Measurements from ENCODE around the gene STAT4. TPM values are rescaled to one million over a fixed set of nuclear protein-coding genes. Genes with fewer than 3 reads are reported as not detected.

The STAT4 gene
- polyA plus RNA-seq, 1 donor (not counting 4 experiments of a cell fraction or from before 2014, with no cell fraction given), result 2.0 TPM

- Histone ChIP-seq H2AFZ (ENCODE audit: control insufficient read depth, low read length) (no peak overlapping the region), H3K9me3 (ENCODE audit: control insufficient read depth, low read depth, low read length) (no peaks in the 10 kb centered on the region), H3K79me2 (ENCODE audit: control insufficient read depth, insufficient read depth, low read length) (no peaks in the 10 kb centered on the region), H3K27ac (ENCODE audit: control insufficient read depth, insufficient read depth, low read length) (no peak overlapping the region), H3K9me1 (ENCODE audit: control insufficient read depth, extremely low read depth, insufficient read depth, low read length) (no peaks in the 10 kb centered on the region), H3K27me3 (ENCODE audit: control insufficient read depth, extremely low read depth, insufficient read depth, low read length) (no peaks in the 10 kb centered on the region), H3K9ac (ENCODE audit: control insufficient read depth, extremely low read depth, insufficient read depth, low read length) (no peak overlapping the region), H3K4me1 (ENCODE audit: control insufficient read depth, extremely low read depth, insufficient read depth, low read length) (no peaks in the 10 kb centered on the region), H3K36me3 (ENCODE audit: control insufficient read depth in 2 of 2, extremely low read depth in 1 of 2, insufficient read depth in 2 of 2, low read length in 2 of 2) (no peaks in the 10 kb centered on the region), H3K4me2 (ENCODE audit: control insufficient read depth, extremely low read depth, insufficient read depth, low read depth, low read length) (no peak overlapping the region), H4K20me1 (ENCODE audit: control insufficient read depth, extremely low read depth, insufficient read depth, low read length) (no peaks in the 10 kb centered on the region), H3K4me3 (ENCODE audit: control insufficient read depth in 2 of 3, extremely low read depth in 1 of 3, insufficient read depth in 2 of 3, low read depth in 1 of 3, low read length in 3 of 3) (no peak overlapping the region)
- TF ChIP-seq CTCF (optimal IDR thresholded peaks at IDR 0.05 in 1 of 3, IDR thresholded peaks at IDR 0.05 in 1 of 3, conservative IDR thresholded peaks at IDR 0.05 in 1 of 3; ENCODE audit: extremely low read depth in 1 of 3, insufficient read depth in 2 of 3, low read length in 3 of 3) (no peak), EZH2 (IDR thresholded peaks at IDR 0.05; ENCODE audit: low read length) (no peak)
- DNase-seq (ENCODE audit: low read depth, low spot score), result no peak
- dilution Hi-C loops (cut with MboI; ENCODE audit: extremely low pct_ligation_motif_present, low sequenced_read_pairs), result no loop called here
- FAIRE-seq, result no peak
These were observed 80.5 kb downstream of the STAT4 start for GRCh38 chr2:191070276-191070675.

GRCh38 chr2:191069606-191070005, 81.2 kb downstream of the STAT4 start:
- Histone ChIP-seq H3K4me2 (ENCODE audit: control insufficient read depth, extremely low read depth, insufficient read depth, low read depth, low read length) (no peak overlapping the region), H3K4me1 (ENCODE audit: control insufficient read depth, extremely low read depth, insufficient read depth, low read length) (no peaks in the 10 kb centered on the region), H2AFZ (ENCODE audit: control insufficient read depth, low read length) (no peak overlapping the region), H3K9ac (ENCODE audit: control insufficient read depth, extremely low read depth, insufficient read depth, low read length) (no peak overlapping the region), H3K9me3 (ENCODE audit: control insufficient read depth, low read depth, low read length) (no peaks in the 10 kb centered on the region), H3K4me3 (ENCODE audit: control insufficient read depth in 2 of 3, extremely low read depth in 1 of 3, insufficient read depth in 2 of 3, low read depth in 1 of 3, low read length in 3 of 3) (no peak overlapping the region), H3K27me3 (ENCODE audit: control insufficient read depth, extremely low read depth, insufficient read depth, low read length) (no peaks in the 10 kb centered on the region), H3K9me1 (ENCODE audit: control insufficient read depth, extremely low read depth, insufficient read depth, low read length) (no peaks in the 10 kb centered on the region), H4K20me1 (ENCODE audit: control insufficient read depth, extremely low read depth, insufficient read depth, low read length) (no peaks in the 10 kb centered on the region), H3K36me3 (ENCODE audit: control insufficient read depth in 2 of 2, extremely low read depth in 1 of 2, insufficient read depth in 2 of 2, low read length in 2 of 2) (no peaks in the 10 kb centered on the region), H3K27ac (ENCODE audit: control insufficient read depth, insufficient read depth, low read length) (no peak overlapping the region), H3K79me2 (ENCODE audit: control insufficient read depth, insufficient read depth, low read length) (no peaks in the 10 kb centered on the region)
- FAIRE-seq (no peak), DNase-seq (ENCODE audit: low read depth, low spot score) (no peak)
- TF ChIP-seq EZH2 (IDR thresholded peaks at IDR 0.05; ENCODE audit: low read length), result no peak
- no peak for TF ChIP-seq CTCF (optimal IDR thresholded peaks at IDR 0.05 in 1 of 3, IDR thresholded peaks at IDR 0.05 in 1 of 3, conservative IDR thresholded peaks at IDR 0.05 in 1 of 3; ENCODE audit: extremely low read depth in 1 of 3, insufficient read depth in 2 of 3, low read length in 3 of 3)
- dilution Hi-C loops (cut with MboI; ENCODE audit: extremely low pct_ligation_motif_present, low sequenced_read_pairs), result no loop called here

All from keratinocyte (primary cell).